SKM-1 (cell line): ENCODE data around the gene SLC25A13.

Experiments
- DNase-seq: peaks from one replicate; lab custom pipeline; 2025; ENCODE audit not compliant: unreplicated experiment; lab: John Stamatoyannopoulos, UW

Gene SLC25A13

DNA sequence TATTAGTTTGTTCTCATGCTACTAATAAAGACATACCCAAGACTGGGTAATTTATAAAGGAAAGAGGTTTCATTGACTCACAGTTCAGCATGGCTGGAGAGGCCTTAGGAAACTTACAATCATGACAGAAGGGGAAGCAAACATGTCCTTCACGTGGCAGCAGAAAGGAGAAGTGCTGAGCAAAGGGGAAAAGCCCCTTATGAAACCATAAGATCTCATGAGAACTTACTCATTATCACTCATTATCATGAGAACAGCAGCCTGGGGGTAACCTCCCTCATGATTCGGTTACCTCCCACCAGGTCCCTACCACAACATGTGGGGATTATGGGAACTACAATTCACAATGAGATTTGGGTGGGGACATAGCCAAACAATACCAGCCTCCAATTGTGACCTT, 4.9 kb upstream of the SLC25A13 start:
- DNase-seq = peak; percentile 10

DNA sequence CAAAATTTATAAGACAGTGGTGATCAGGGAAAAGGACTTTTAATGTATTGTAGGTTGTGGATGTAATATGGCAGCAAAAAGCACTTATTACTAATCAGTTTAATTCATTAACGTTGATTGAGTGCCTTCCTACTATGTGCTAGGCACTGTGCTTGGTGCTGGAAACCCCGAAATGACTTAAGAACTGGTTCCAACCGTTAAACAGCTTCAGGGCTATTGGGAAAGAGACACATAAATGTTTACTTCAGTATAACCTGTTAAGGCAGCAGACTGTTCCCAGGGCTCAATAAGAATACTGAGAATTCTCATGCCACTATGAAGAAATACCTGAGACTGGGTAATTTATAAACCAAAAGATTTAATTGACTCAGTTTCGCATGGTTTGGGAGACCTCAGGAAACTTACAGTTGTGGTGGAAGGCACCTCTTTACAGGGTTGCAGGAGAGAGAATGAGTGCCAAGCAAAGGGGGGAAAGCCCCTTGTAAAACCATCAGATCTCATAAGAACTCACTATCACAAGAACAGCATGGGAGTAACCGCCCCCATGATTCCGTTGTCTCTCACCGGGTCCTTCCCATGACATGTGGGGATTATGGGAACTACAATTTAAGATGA, 1.1 kb upstream of the SLC25A13 start:
- DNase-seq = no peak

DNA sequence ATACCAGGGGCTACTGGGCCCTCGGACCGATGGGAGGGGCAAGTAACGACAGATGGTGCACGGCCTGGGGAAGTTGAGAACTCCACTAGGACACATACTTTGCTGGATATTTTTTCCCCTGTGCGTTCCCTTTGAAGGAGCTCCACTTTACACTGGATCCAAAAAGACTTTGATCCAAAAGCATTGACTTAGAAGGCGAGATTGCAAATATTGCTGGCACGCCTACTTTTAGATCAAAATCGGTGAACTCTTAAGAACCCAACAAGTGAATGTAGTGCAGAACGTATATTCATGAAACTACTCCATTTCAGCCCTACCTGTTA, 436 bp upstream of the SLC25A13 start:
- no peak for DNase-seq

DNA sequence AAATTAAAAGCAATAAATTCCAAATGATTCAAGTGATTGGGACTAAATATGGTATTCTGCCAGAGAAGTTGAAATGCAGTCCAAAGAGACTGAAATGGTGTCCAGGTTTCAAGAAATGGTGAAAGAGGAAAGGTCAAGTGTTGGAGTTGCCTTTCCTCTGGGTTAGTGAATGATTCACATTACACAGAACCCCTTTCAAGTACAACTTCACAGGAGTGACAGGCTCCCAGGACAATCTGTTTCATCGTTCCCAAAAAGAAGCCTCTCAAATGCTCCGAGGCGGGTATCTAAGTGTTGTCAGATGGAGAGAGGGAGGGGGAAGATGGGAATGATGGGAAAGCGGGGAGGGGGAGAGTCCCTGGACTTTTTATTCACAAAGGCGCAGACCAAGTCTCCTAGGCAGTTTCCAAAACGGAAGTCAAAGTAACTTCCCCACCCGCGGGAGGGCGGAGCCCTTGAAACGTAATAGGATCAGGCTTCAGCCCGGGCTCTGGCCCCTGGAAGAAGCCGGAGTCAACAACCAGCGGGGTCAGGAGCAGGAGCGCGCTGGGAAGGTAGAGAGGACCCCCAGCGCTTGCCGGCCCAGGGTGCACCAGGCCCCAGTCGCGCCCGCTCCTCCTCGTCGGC, 754 bp downstream of the SLC25A13 start:
- DNase-seq = peak; percentile 75

DNA sequence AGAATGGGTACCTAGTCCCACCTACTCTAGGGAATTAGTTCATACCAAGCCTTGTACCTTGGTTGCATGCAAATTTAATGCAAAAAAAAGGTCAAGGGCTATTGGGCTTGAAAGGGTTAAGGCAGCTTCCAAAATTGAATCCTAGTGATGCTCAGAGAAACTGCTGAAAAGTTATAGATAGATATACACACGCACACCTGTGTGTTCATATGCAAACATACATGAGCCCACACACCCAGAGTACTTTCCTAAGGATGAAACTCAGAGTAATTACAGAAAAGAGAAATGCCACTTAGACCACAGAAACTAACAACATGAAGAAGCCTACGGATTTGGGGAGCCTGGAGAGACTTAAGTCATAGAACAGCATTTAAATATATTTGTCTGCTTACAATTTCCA, 1.5 kb downstream of the SLC25A13 start:
- no peak for DNase-seq

DNA sequence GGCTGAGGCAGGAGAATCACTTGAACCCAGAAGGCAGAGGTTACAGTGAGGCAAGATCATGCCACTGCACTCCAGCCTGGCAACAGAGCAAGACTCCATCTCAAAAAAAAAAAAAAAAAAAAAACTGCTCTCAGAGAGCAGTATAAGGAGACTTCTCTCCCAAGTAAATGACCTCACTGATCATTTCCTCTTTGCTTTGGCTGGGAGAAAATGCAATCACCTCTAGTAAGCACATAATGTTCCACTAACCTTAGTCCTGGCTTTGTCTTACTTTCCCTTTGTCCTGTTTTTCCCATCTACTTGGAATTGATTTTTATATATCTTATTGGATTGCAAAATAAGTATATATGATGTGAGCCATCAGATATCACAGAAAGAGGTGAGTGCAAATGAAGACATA, 2.5 kb downstream of the SLC25A13 start:
- no peak for DNase-seq

DNA sequence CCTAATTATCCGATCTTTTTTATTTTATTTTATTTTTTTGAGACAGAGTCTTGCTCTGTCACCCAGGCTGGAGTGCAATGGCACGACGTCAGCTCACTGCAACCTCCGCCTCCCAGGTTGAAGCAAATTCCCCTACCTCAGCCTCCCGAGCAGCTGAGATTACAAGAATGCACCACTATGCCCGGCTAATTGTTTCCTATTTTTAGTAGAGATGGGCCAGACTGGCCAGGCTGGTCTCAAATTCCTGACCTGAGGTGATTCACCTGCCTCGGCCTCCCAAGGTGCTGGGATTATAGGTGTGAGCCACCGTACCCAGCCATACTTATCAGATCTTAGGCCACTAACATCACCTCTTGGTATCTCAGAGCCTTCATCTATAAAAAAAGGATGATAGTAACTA, 4.9 kb downstream of the SLC25A13 start:
- no peak for DNase-seq

DNA sequence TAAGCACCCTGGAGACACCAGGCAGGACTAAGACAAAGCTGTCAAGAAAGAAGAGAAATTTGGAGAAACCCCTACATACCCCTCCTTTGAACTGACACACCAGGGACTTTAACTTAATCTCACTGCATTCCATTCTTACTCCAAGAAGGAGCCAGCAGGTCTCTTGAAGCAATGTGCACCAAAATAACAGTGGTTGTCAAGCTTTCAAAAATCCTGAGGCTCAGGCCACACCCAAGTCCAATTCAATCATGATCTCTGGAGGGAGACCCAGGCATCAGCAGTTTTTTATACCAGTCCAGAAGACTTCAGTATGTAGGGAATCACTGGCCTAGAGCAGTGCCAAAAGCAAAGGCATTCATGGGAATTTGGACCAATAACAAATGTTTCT, 6.8 kb downstream of the SLC25A13 start:
- no peak for DNase-seq

DNA sequence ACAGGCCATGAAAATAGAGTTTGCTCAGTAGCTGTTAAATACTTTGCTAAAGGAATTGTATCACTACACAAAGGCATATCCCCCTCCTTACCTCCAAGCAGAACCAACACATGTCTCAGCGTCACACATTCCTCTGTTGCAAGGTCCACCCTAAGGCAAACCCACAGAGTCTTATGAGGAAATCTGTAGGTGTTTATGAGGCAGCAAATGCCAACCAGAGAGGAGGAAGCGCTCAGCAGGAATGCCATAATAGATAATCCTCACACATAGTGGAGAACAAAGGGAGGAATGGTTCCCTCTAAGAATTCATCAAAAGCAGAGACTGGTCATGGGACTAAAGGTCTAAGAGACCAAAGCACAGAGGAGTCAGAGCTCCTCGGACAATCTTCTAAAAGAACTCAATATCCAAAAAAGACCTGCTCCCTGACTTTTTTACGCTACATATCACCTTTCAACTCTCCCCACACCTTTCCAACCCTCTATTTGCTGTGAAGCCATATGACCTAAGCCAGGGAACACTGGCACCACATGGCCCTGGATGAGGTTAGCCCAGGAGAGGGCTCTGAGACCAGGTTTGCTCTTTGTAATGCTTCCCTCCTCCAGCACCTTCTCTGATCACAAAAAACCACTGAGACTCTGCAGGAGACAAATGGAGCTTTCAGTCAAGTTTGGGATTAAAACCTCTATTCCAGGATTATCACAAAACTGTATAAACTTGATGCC, 7.3 kb downstream of the SLC25A13 start:
- DNase-seq = no peak

DNA sequence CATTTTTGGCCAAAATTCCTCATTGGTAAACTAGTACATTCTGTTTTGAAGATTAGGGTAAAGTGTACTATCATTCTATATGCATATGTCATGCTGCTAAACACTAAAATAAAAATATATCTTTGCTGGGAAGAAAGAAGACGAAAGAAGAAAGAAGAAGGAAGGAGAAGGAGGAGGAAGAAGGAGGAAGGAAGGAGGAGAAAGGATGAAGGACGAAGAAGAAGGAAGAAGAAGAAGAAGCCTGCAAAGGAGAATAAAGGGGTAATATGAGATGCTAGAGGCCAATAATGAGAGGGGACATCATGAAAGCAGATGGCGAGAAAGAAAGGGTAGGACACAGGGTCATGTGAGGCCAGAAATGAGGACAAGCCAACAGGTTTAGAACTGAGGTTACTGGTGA, 8.0 kb downstream of the SLC25A13 start:
- DNase-seq = no peak

DNA sequence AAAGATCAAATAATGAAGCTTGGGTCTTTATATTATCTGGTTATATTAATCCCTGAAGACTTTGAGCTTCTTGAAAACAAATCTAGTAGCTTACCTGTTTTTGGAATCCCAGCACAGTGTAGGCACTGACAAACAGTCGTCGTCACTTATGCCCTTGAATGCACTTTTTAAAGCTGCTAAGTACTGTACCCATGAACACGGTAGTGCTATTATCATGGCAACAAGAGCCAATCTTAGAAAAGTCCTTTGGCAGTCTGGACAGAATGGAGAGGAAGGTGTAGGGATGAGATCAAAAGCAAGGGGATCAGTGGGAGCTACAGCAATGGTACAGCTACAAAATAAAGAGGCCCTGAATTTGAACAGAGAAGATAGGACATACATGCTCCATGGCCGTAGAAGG, 9.4 kb downstream of the SLC25A13 start:
- DNase-seq = no peak

DNA sequence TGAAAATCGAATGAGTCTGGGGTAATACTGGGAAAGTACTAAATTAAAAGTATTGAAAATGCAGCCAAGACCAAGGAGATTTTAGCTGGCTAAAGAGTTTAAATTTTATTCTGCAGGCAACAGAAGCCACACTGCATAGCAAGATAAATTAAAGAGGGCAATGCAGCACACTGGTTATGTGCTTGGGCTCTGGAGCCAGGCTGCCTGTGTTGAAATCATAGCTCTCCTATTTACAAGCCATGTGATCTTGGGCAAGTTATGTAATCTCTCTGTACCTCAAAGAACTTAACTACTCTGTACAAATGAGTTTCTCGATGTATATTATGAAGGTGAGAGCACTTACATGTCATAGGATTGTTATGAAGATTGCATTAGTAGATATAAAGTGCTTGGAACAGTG, 9.9 kb downstream of the SLC25A13 start:
- peak; percentile 63 for DNase-seq

DNA sequence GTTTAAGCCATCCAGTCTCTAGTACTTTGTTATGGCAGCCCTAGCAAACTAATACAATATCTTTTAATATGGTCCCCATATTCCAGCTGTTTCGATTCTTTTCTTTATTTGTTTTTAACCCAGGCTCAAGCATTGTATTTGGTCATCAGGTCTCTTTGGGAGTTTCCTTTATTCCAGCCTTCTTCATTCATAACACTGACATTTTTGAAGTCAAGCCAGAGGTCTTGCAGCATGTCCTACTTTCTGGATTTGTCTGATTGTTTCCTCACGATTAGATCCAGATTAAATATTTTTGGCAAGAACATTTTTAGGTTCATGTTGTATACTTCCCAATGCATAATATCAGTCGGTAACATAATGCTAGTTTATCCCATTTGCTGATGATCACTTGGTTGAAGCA, 11.8 kb downstream of the SLC25A13 start:
- DNase-seq = no peak

DNA sequence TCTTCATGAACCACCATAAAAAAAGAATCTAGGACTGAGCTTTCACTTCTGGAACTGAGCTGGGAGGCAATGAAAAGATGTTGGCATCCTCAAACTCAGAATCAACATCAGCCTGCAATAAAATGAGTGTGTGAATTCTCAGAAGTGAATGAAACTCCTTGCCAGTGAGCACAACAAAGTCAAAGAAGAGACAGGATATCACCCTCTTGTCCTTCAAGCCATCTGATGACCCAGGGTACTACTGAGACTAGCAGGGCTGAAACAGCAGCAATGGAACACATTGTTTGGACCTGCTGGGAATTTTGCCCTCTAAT, 13.0 kb downstream of the SLC25A13 start:
- DNase-seq = no peak

DNA sequence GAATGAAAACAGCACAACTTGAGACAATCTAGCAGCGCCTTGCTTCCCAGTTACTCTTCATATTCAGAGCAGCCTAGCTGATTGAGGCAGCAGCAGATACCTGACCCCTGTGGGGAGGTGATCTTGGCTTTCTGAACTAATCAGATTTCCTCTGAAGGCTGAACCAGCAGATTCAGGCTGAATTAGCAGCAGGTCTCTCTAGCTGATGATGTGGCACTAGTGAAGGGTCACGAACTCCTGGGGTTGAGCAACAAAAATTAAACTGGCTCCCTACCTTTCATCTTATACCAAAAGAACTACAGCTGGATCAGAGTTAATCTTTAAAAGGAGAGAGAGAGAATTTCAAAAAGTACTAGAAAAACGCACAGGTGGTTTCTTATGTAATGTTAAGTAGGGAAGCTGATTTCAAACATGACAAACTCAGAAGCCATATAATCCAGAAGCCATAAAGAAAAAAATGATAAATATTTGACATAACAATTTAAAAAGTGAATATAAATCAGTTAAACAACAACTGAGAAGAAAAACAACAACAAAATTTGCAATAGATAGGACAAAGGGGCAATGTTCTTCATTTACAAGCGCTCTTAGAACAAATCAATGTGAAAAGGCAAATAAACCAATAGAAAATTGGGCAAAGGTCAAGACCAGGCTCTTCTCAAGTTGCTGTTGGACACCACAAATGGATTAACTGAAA, 13.5 kb downstream of the SLC25A13 start:
- no peak for DNase-seq

DNA sequence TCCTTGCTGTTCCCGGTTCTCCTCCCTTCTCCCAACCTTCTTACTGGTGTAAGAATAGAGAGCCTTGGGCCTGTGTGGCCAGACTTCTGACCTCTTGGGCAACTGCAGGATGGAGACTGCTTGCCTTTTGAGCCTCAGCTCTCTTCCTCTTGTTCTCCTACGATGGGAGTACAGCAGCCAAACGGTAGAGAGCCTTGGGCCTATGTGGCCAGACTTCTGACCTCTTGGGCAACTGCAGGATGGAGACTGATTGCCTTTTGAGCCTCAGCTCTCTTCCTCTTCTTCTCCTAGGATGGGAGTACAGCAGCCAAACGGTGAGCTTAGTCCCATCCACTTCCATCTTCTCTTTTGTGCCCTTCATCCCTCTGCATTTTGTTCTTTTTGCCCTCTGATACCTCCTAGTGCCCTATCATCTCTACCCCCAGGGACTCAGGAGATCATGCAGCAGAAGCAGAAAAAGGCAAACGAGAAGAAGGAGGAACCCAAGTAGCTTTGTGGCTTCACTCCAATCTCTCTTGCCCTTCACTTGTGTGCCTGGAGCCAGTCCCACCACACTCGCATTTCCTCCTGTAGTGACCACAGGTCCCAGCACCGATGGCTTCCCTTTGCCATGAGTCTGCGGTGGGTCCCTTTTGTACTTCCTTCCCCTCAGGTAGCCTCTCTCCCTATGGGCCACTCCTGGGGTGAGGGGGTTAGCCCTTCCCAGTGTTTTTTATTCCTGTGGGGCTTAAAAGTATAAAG, 15.3 kb downstream of the SLC25A13 start:
- peak; percentile 62 for DNase-seq

DNA sequence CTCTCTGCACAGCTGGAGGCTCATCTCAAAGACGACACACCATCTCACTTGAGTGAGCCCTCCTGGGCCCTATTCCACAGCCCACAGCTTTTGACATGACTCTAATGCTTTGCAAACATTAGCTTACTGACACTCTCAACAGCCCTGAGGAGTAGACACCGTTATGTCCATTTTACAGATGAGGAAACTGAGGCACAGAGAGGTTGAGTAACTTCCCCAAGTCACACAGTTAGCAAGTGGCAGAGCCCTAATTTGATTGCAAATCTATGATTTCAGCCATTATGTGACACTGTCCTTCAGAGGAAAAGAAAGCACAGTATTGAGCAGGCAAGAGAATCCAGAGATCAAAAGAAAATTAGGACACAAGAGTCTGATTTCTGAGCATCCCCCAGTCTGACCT, 16.0 kb downstream of the SLC25A13 start:
- no peak for DNase-seq

DNA sequence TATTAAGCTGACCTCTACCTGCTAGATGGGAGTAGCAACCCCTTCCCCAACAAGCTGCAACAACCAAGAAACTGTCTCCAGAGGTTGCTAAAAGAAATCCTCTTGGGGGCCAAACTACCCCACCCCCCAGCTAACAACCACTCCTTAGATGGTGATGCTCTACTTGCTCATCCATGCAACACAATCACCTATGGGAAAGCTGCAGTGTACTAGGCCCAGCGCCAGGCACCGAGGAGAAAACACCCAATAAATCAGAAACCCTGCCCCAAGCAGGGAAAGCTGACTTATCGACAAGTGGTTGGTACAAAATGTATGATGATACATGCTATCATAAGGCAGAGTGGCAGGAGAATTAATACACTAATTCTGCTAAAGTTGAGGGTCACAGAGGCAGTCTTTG, 17.3 kb downstream of the SLC25A13 start:
- DNase-seq = no peak

DNA sequence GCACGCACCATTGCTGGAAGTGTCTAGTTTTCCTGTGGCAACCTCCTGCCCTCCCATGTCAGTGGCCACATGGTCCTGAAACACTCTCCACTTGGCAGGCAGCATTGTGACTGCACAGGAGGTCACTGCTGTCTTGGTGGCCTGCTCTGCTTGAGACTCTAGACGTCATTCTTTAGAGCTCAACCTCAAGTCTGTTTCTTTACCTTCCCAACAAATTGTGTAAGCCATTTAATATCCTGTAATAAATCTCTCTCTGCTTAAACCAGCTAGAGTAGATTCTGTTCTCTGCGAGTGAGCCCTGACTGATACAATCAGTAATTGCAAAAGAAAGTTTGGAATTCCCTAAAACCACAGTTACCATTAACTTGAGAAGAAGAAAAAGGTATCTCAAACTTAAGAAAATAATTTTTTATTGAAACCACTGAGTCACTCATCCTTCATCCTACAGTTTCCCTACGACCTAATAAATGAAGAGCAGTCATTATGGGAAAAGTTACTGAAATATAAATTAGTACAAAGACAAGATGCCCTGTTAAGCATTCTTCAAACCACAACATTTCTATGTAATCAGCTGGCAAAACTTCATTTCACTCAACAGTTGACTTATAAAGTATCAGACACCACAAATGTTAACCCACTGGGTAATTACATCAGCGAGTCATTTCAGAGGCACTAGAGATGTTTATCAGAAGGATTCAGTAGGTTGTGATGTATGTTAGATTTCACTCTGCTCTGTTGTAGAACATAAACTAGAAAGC, 18.0 kb downstream of the SLC25A13 start:
- no peak for DNase-seq

DNA sequence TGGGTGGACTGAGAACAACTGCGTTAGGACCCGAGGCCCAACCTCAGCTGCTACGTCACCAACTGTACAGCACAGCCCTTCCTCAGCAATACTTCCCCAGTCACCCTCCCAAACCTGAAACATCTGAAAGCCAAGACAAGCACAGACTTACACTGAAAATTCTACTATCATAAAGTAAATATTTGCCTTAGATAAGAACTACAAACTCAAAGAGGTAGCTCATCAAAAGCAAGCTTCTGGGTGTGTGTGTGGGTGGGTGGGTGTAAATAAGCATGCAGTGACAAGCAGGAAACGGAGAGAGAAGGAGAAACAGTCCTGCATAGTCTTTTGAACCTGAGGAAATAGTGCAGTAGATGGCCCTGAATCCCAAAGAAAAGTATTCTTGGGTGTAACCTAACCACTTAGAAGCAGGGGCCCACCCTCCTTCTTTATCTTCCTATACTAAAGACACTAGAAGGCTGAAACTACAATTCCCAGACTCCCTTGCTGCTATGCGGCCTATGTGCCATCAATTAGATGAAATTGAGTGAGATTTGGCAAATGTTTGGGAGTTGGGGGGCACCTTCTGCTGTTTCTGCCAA, 18.7 kb downstream of the SLC25A13 start:
- DNase-seq = no peak

DNA sequence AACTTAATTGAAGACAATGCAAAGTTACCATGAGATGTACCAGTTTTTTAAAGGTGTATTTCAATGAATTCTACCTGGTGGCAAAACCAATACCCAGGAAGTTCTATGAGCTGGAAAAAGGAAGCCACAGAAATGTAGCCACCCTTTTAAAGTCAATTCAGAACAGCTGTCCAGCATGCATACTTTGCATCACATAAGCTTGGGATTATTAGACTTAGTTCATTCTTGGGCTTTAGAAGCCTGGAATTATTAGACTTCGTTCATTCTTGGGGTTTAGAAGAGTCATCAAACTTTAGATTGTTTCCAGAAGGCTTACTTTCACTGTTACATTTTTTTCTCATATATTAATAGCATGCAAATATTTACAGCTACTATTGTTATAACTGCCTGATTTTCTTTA, 20.9 kb downstream of the SLC25A13 start:
- DNase-seq = no peak
